ENCODE results near the gene CPA5. TPM values are rescaled to one million over a fixed set of nuclear protein-coding genes. Genes with fewer than 3 reads are reported as not detected.

CPA5 gene
- total RNA-seq, 1 experiment from 2014 or later: not detected

GRCh38 chr7:130345136-130345535 lies 520 bp downstream of the CPA5 start:
- peak overlapping the region; percentile 10 for H3K4me2 ChIP-seq (ENCODE audit: insufficient read depth, insufficient read length, low read length)

More at GRCh38 chr7:130345136-130345535, 520 bp downstream of the CPA5 start:
- TF ChIP-seq, protein P1, sequence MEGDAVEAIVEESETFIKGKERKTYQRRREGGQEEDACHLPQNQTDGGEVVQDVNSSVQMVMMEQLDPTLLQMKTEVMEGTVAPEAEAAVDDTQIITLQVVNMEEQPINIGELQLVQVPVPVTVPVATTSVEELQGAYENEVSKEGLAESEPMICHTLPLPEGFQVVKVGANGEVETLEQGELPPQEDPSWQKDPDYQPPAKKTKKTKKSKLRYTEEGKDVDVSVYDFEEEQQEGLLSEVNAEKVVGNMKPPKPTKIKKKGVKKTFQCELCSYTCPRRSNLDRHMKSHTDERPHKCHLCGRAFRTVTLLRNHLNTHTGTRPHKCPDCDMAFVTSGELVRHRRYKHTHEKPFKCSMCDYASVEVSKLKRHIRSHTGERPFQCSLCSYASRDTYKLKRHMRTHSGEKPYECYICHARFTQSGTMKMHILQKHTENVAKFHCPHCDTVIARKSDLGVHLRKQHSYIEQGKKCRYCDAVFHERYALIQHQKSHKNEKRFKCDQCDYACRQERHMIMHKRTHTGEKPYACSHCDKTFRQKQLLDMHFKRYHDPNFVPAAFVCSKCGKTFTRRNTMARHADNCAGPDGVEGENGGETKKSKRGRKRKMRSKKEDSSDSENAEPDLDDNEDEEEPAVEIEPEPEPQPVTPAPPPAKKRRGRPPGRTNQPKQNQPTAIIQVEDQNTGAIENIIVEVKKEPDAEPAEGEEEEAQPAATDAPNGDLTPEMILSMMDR (conservative IDR thresholded peaks at IDR 0.05): no peak
- H3K4ac ChIP-seq (ENCODE audit: low read depth, low read length): no peak overlapping the region
- Mint-ChIP-seq H3K4me3 (no peak overlapping the region; a peak in 1 of 5 replicates), H3K4me1 (peaks cover 23 to 28% of the 10 kb centered on the region in 2 experiments), H3K9me3 (no peaks in the 10 kb centered on the region; a peak in 1 of 5 replicates), H3K36me3 (ENCODE audit: insufficient read depth in 1 of 3, low read depth in 3 of 3) (no peaks in the 10 kb centered on the region), H3K27ac (peak overlapping the region in 2 of 3 experiments; percentile 59 to 62; a peak in 3 of 7 replicates), H3K27me3 (ENCODE audit: low read depth) (peaks cover 5% of the 10 kb centered on the region)
- H2BK120ac ChIP-seq (ENCODE audit: low read depth, low read length, poor library complexity, severe bottlenecking): no peak overlapping the region
- H3K79me1 ChIP-seq (ENCODE audit: insufficient read depth, low read depth, low read length, poor library complexity, severe bottlenecking): no peaks in the 10 kb centered on the region
- WGBS (ENCODE audit: extremely low coverage, insufficient read length, low lambda C conversion rate): no CpG with 5 or more reads among the region's 8 CpGs
- H4K8ac ChIP-seq (replicated peaks; ENCODE audit: insufficient read length, low read depth, low read length): no peak overlapping the region
- H4K20me1 ChIP-seq (ENCODE audit: control insufficient read depth, insufficient read depth, insufficient read length): no peaks in the 10 kb centered on the region
- H4K91ac ChIP-seq (ENCODE audit: insufficient read length, low read depth, low read length): no peak overlapping the region
- H3K9me3 ChIP-seq (ENCODE audit: control insufficient read depth, low read depth, low read length): no peaks in the 10 kb centered on the region
- no peaks in the 10 kb centered on the region for H3K27me3 ChIP-seq (ENCODE audit: insufficient read depth, low read length)
- no peak for DNase-seq
- no peak overlapping the region for H2AFZ ChIP-seq (ENCODE audit: low read length)
- H3K79me2 ChIP-seq (ENCODE audit: insufficient read depth, low read length): no peaks in the 10 kb centered on the region
- no peak overlapping the region for H4K5ac ChIP-seq (ENCODE audit: insufficient read length, low read depth, low read length)
- no peak overlapping the region for H3K18ac ChIP-seq (ENCODE audit: insufficient read length, low read depth, low read length)
- H3K9ac ChIP-seq (ENCODE audit: extremely low read depth, insufficient read length, low read length): no peak overlapping the region
- H3K56ac ChIP-seq (ENCODE audit: insufficient read length, low read depth, low read length): no peak overlapping the region
- H2AK5ac ChIP-seq (ENCODE audit: insufficient read length, low read length): no peak overlapping the region
- no peak overlapping the region for H2BK12ac ChIP-seq (ENCODE audit: insufficient read length, low read depth, low read length)
- H2BK20ac ChIP-seq (ENCODE audit: low read depth, low read length, poor library complexity, severe bottlenecking): no peak overlapping the region
- no peak overlapping the region for H3K14ac ChIP-seq (ENCODE audit: insufficient read depth, low read length)
- no peak overlapping the region for H3K23ac ChIP-seq (ENCODE audit: insufficient read length, low read depth, low read length)
- no peak overlapping the region for H2BK15ac ChIP-seq (ENCODE audit: low read depth, low read length)
- H3K23me2 ChIP-seq (ENCODE audit: insufficient read length, low read depth, low read length, poor library complexity, severe bottlenecking): no peaks in the 10 kb centered on the region
- H2BK5ac ChIP-seq (ENCODE audit: insufficient read length, low read length): no peak overlapping the region
- no peak overlapping the region for H3T11ph ChIP-seq (ENCODE audit: low read length)
- no peak overlapping the region for H3K27ac ChIP-seq (ENCODE audit: insufficient read length, low read depth, low read length)
- peaks cover 7% of the 10 kb centered on the region for H3K4me1 ChIP-seq (ENCODE audit: insufficient read depth, low read length)
